Measurements from ENCODE around the gene GRIK2.

GRCh38 chr6:101365181-101365580 is 28.3 kb upstream of the GRIK2 start:
- TF ChIP-seq CTCF (conservative IDR thresholded peaks at IDR 0.05 in 1 of 2, IDR thresholded peaks at IDR 0.05 in 1 of 2; ENCODE audit: extremely low read depth in 1 of 2, insufficient read depth in 1 of 2, low read depth in 1 of 2, low read length in 2 of 2) (no peak), EZH2 (IDR thresholded peaks at IDR 0.05; ENCODE audit: borderline replicate concordance, low read length) (no peak)

Data from mammary epithelial cell (primary cell).